Hematopoietic multipotent progenitor cell treated with erythropoietin and hydrocortisone succinate and interleukin-3 and kit ligand, for 15 days (in vitro differentiated cells): ENCODE results near the gene TLE1.
"Not testable (repeated sequence)": the region's sequence is repeated elsewhere in the genome, so short reads cannot be mapped to it uniquely, and the experiment has no call there.

Experiments used
- DNase-seq: peaks from one replicate; pipeline ENCODE4 v3.0.0-alpha.2; 2015; ENCODE audit warnings: low spot score

The TLE1 gene

DNA sequence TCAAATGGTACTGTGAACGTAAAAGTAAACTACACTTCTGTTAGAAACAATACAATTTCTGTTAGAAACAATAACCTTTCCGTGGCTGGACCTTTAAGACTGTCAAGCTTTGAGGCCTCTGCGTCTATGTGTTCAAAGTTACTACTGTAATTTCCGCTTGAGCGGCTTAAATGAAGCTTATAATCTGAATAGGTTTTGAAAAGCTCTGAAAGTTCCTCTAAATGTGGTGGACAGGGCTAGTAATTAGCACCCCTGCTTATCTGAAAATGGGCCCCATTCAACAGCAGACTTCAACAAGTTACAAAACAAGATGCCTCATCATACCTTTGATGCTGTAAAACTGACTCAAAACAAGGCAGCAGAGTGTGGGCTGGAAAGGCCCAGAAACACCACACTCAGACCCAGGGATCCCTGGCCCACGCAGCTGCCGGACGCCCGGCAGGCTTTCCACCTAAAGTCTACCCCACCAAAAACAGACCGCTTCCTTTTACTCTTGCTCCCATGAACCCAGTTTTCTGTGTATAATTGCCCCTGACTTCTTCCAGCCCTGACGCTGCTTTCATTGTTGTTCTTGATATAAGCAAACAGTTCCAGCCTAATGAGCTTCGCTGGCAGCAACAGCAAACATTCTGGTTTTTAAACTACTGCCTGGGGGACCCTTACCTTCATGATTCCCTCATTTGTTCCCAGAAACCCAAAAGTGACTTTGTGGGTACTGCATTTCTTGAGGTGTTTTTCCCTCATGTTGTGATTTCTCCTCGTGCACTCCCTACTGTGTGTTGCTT is 66.7 kb downstream of the TLE1 start:
- no peak for DNase-seq

DNA sequence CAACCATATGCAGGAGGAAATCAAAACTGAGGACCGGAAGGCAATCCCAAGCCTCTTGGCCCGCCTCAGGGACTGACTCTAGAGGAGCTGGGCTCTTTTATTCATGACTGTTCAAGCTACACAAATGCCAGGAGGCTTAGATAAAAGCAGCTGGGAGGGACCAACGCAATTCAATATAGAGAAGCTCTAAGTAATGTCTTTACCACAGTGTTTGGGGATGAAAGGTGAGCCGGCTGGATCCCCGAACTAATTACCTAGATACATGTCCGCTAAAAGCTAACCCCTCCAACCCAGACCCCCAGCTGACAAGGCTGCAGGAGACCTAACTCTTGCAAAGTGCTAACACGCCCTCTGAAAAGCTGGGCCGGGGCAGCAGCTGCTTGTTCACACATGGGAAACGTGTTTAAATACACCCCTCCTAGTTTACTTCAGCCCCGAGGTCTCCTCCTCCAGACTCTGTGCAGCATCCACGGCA is 67.5 kb downstream of the TLE1 start:
- DNase-seq = no peak

DNA sequence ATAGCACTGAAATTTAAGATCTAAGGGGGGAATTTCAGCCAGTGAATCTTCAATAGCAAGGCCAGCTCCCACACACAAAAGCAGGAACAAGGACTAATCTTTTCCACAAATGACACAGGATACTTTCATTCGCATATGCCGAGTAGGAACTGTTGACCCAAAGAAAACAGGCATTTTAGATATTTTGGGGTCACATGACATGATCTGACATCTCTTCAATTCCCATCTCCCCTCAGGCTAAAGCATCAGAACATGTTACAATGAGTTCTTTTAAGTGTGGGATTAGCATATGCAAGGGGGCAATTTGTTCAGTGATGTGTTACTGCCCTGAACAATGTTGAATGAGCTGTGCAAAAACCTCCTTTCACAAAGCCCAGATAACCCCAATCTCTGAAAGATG is 68.2 kb downstream of the TLE1 start:
- DNase-seq = no peak

DNA sequence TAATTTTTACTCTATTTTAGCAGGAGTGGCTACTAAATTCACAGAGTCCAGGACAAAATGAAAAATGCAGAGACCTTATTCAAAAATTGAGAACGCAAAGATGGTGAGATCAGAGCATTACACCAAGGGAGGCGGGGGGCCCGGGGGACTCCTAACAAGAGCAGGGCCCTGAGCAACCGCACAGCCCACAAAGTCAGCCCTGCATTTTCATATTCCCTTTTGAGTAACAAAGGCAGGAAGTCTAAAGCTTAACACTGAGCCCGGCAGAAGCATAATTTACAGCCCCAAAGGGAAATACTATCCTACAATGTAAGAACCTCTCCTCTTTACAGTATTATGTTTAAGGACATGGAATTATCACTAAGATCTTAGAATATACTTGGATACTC is 69.4 kb downstream of the TLE1 start:
- no peak for DNase-seq

DNA sequence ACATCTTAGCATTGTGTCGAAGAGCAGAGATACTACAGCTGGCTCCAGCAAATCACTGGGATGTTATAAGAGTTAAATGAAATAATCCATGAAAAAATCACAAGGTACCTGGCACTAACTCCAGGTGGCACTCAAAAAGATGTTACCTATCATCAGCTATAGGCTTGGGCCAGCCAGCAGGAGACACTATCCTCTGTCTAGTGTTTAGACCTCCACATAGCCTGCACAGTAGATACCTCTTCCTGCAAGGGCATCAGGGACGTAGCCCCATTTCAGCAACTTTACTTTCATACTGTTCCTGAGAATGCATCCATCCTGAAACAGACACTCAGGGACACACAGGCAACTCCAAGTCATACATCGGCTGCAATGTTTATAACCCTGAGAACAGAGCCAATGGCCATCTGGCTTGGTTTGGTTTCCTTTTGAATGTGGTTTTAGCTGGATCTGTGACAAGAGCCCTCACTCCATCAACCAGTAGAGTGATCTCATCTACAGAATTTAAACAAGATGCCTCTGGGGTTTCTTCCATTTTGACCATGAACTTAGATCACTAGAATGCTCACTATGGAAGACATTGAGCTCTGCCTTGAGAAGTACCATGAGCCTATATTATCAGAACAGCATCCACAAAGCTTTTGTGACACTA is 69.9 kb downstream of the TLE1 start:
- DNase-seq = no peak

DNA sequence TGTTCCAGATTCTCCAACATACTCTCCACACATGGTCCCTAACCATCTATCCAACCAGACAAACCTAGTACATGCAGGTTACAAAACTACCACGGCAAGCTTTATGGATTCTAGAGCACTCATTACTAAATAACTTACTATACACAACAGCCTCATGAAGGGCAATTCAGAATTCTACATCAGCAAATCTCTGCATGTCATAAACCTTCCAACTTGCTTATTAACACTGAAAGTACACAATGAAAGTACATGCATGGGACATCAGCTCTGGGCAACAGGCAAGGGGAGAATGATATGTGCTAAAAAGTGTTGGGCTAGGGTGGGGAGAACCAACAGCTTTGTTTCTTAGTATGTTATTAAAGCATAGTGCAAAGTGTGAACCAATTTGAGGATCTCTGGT is 70.4 kb downstream of the TLE1 start:
- no peak for DNase-seq

DNA sequence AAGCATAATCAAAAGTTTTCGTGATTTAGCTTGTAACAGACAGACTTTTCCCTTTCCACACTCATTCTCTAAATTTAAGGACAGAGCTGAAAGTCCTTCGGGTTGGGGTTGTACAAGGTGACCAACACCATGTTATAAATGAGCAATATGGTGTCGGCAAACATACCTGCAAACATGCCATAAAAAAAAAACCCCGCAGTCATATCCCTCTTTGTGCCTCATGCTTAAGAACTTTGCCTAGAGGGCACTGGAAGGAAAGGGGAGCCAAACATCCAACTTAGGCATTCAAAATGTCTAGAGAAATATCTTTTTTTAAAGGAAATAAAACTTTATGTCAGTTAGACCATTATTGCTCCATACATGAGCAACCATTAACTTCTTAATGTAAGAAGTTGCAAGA is 73.2 kb downstream of the TLE1 start:
- no peak for DNase-seq

DNA sequence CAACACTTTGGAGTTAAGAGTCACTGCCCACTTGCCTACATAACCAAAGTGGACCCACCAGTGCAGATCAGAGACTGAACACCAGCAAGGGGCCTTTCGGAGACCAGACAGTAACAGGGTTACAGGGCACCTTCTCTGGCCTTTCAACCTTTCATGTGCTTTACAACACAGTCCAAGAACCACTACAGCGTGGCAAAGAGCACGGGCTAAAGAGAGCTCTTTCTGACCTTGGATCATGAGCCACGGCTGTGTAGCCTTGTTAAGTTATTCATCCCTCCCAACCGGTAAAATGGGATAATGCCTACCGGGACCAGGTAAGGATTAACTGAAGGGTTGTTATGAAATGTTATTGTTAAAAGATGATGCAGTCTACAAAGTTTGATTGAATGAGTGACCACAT is 75.0 kb downstream of the TLE1 start:
- no peak for DNase-seq

DNA sequence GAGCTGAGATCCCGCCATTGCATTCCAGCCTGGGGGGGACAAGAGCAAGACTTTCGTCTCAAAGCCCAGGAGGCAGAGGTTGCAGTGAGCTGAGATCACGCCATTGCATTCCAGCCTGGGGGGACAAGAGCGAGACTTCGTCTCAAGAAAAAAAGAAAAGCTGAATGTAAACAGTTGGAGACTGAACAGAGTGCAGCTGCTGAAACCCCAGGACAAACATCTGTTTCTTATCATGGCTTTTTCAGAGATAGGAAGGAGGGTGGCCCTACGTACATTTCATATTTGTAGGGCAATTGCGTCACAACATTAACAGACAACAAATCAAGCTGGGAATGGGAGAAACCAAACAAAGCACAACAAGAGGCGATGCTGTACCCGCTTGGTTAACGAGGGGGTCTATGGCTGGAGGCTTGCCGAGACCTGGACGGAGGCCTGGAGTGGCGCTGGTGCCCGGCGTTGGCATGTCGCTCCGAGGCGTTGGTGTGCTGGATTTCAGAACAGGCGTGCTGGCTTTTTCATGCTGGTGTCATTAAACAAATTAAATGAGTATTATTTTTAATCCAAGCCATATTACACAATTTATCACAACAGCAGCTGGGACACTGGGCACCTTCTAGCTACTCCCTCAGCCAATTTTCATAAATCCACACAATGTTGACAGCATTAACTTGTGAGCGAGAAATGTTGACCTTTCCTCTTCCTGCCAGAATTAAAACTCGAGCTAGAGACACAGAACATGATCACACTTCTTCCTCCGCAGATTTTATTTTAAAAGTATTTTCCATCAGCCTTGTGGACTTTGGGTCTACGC is 76.1 kb downstream of the TLE1 start:
- no peak for DNase-seq

DNA sequence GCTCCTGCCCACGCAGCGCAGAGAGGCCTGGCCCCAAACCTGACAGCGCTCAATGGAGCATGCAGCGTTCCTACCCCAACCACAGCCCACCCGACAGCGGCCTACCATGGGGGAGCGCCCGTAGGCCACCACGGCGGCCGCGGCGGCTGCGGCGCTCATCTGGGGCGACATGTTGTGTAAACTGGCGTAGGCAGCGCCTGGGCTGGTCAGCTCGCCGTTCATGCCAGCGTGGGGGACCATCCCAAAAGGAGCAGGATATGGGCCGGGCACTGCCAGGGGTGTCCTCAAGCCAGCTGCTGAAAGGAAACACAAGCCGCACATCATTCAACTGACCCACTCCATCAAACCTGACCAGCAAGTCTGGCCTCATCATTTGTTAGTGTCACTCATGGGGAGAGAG is 77.7 kb downstream of the TLE1 start:
- DNase-seq = no peak

DNA sequence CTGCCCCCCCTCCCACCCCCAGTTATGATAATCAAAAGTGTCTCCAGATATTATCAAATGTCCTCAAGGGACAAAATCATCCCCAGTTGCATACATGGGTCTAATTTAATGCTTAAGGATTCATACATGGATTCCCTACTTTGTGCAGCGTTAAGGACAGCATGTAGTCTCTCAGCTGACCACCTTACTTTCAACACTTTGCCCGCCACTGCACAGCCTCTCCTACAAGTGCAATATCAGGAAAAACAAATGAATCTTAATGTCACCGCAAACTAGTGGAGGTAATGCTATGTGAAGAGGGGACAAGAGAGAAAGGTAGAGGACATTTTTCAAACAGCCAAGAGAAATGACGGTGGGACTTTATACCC is 78.6 kb downstream of the TLE1 start:
- no peak for DNase-seq

DNA sequence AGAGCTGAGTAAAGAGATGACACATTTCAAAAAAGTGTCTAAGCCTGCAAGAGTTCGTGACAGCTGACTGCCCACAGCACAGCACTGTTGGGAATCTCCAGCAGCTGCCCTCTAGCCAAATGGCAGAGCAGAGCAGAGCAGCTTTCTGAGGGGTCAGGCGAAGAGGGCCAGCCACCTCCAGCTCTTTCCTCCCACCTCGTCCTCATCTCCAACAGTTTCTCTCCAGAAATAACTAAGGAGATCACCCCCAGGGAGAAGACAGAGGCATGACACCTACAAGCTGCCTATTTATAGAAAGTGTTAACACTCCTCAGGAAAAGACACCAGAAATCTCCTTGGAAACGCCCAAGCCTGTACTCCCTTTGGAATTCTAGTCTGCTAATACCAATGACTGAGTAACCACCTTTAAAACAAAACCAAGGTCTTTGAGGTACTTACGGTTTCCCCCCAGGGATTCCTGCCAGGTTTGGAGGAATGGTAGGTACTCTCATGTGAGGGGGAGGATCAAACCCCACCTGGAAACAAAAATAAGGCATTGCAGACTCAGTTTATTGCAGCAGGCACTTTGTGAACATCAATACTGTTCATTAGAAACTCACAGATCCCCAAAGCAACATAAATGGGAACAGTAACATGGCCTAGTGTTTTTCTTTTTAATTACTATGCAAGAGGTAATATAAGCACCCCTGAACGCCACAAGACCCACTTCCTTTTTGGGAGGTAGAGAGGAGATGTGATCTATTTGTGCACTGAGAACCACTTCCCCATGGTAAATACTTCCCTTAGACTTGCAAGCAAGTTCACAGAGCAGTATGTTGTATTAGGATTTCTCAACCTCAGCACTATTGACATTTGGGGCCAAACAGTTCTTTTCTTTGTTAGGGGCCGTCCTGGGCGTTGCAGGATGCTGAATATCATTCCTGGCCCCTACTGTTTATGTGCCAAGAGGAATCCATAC is 79.3 kb downstream of the TLE1 start:
- DNase-seq = no peak

DNA sequence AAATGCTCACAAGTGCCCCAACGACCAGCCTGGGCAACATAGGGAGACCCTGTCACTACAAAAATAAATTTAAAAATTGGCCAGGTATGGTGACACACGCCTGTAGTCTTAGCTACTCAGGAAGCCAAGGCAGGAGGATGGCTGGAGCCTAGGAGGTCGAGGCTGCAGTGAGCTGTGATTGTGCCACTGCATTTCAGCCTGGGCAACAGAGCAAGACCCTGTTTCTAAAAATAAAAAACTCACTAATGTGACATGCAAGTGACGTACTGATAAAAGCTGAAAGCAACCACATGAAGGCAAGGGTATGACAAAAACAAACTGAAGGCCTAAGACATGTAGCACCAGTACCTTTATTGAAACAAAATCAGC is 81.1 kb downstream of the TLE1 start:
- no peak for DNase-seq

DNA sequence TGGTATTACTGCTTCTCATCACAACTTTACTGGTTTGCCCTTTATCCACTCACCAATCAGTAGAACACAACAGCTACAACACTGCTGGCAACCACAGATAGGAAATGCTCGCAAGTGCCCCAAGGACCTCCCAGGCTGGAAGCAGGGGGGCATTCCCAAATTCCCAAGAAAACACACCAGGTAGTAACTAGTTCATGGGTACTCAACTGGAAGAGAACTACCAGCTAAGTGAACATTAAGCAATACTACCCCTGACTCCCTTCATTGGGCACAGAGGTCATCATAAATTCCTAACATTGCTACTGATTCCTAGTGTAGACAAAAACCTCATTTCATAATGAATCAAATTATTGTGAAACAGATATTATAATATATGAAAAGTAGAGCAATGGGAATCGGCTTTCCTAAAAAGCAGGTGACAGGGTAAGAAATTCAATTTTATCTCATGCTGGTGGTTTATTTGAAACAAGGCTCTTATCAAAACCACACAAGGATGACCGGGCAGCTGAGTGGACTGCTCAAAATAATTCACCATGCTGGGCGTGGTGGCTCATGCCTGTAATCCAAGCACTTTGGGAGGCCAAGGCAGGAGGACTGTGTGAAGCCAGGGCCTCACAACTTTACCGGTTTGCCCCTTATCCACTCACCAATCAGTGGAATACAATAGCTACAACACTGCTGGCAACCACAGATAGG is 81.6 kb downstream of the TLE1 start:
- no peak for DNase-seq

DNA sequence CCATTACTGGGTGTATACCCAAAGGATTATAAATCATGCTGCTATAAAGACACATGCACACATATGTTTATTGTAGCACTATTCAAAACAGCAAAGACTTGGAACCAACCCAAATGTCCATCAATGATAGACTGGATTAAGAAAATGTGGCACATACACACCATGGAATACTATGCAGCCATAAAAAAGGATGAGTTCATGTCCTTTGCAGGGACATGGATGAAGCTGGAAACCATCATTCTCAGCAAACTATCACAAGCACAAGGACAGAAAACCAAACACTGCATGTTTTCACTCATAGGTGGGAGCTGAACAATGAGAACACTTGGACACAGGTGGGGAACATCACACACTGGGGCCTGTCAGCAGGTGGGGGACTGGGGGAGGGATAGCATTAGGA is 83.1 kb downstream of the TLE1 start:
- DNase-seq = not testable (repeated sequence)

DNA sequence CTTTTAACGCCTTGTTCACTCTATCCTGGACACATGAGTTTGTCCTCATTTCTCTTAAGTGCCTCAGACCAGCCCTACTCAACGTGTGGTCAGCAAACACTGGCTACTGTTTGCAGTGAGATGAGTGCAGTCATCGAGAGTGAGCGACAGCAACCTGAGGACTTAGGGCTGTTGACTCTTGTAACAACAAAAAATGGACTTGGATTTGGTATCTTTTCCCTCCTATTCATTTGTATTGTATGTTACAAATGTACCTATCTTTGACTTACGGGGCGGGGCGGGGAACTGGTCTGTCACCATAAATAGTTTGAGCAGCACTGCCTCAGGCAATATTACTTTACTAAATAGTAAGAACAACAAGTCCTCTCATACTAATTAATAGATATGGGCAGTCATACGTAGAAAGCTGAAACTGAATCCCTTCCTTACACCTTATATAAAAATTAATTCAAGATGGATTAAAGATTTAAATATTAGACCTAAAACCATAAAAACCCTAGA is 84.1 kb downstream of the TLE1 start:
- no peak for DNase-seq

DNA sequence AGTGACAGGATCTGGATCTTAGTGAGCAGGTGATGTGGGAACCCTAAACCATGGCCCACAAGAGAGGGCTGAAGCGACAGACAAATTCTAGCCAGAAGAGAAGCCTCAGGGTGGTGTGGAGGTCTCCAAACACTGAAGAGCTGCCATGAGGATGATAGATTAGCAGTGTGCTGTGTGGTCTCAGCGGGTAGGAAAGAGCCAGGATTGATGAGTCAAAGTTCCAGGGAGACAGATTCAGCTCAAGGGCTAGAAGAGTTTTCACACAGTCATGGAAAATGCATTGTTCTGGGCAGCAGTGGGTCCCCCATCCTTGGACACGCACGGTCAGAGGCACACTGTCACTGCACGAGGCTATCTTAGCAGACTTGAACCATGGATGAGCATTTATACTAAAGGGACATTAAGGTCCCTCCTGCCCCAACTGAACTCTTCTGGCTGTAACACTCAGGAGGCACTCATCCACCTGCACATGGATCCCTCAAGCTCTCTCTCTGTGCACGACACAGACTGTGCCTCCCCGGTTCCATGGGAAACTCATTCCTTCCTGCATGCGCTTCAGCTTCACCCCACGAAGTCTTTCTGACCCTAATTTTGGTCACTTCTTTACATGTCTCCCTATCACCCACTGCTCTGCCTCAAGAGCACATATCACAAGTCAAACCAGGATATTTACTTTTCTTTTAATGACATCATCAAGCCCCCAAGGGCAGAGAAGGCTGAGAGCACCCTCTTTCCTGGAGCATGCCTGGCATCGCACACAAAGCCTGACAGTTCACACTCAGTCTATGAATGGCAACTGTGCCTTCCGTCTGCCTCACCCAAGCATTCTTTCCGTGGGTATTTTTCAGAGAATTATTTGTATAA is 84.8 kb downstream of the TLE1 start:
- no peak for DNase-seq

DNA sequence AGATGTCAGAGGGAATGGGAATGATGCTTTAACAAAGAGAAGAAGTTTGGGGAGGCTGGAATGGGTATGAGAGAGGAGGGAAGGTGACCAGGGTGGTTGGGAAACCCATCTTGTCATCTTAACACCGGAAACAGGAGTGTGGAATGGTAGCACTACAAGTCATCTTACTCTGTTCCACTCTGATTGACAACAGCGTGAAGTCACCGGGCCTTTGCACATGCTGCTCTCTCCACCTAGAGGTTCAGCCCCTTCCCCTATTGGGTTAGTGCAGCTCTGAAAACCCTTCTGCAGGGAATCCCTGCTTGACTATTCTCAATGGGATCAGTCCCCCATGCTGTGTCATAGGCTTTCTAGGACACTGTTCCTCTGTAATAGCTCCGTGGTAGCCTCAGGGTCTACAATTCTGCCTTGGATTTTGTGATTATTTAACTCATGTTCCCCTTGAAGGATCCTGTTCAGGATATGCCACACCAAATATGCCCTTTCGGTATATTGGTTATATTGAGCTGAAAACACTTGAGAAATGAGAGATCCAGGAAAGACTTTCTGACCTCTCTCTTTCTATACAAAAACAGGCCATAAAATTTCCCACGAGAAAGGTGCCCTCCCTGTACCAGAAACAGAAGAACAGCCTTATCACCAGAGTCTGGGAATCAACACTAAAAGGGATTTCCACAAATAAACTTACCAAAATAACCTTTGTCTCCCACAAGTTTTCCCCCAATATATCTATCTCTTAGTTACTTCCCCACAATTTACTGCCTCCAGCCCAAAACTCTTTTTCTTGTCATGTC is 86.3 kb downstream of the TLE1 start:
- DNase-seq = no peak
